Measurements from ENCODE around the gene IFI27L2.

The IFI27L2 gene

DNA sequence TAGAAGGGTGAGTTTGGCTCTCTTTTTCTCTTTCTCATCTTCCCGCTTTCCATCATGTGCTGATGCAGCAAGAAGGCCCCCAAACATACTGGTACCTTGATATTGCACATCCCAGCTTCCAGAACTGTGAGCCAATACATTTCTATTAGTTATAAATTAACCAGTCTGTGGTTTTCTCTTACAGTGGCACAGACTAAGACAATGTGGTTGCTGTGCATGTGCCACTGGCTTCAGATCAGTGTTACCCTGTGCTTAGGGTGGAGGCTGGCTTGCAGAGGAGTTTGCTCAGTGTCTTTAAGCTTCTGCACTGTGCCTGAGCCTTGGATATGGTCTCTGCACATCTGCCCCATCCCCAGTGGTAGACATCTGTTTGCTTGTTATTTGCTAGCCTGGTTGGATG is 5.5 kb downstream of the IFI27L2 start:
- no peak for TF ChIP-seq SPI1 (IDR thresholded peaks at IDR 0.05; ENCODE audit: borderline replicate concordance, low read depth)
- no peak for TF ChIP-seq REST (IDR thresholded peaks at IDR 0.05; ENCODE audit: insufficient replicate concordance, low read depth)
- TF ChIP-seq, protein P1, sequence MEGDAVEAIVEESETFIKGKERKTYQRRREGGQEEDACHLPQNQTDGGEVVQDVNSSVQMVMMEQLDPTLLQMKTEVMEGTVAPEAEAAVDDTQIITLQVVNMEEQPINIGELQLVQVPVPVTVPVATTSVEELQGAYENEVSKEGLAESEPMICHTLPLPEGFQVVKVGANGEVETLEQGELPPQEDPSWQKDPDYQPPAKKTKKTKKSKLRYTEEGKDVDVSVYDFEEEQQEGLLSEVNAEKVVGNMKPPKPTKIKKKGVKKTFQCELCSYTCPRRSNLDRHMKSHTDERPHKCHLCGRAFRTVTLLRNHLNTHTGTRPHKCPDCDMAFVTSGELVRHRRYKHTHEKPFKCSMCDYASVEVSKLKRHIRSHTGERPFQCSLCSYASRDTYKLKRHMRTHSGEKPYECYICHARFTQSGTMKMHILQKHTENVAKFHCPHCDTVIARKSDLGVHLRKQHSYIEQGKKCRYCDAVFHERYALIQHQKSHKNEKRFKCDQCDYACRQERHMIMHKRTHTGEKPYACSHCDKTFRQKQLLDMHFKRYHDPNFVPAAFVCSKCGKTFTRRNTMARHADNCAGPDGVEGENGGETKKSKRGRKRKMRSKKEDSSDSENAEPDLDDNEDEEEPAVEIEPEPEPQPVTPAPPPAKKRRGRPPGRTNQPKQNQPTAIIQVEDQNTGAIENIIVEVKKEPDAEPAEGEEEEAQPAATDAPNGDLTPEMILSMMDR (IDR thresholded peaks at IDR 0.05; ENCODE audit: insufficient read depth, low read length) = no peak
- no peak for DNase-seq (ENCODE audit: low read depth in 1 of 2, low spot score in 1 of 2)
- H3K27me3 ChIP-seq (ENCODE audit: insufficient read depth, poor library complexity, severe bottlenecking) = no peaks in the 10 kb centered on the region

DNA sequence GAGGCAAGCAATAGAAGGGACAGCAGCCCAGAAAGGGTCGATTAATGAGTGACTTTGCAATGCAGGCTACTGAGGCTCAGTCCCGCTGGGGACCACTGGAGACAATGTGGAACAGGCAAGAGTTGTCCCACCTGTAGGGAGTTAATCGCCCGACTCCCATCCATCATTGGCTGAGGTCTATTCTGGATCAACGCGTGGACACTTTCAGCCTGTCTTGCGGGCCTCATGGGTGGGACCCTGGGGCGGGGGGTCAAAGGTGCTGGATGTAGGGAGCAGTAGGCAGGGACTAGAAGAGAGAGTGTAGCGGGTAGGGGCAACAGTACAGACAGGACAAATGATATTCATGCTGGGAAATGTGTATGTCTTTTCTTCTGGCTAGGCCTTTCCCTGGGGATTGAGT is 6.1 kb downstream of the IFI27L2 start:
- H3K4me3 ChIP-seq (replicated peaks; ENCODE audit: insufficient read depth, low read length) = no peak overlapping the region
- no peak for TF ChIP-seq SPI1 (IDR thresholded peaks at IDR 0.05; ENCODE audit: borderline replicate concordance, low read depth)
- TF ChIP-seq REST (IDR thresholded peaks at IDR 0.05; ENCODE audit: insufficient replicate concordance, low read depth) = no peak
- TF ChIP-seq, protein P1 (IDR thresholded peaks at IDR 0.05; ENCODE audit: insufficient read depth, low read length) = no peak
- no peak for TF ChIP-seq POLR2AphosphoS5 (IDR thresholded peaks at IDR 0.05; ENCODE audit: low read depth)
- no peak for DNase-seq (ENCODE audit: low read depth in 1 of 2, low spot score in 1 of 2)
- H3K27ac ChIP-seq (replicated peaks) = no peak overlapping the region
- no peaks in the 10 kb centered on the region for H3K27me3 ChIP-seq (ENCODE audit: insufficient read depth, poor library complexity, severe bottlenecking)

More for the DNA sequence above, 5.5 kb downstream of the IFI27L2 start:
- Histone ChIP-seq H3K27ac (replicated peaks) (no peak overlapping the region), H3K4me3 (replicated peaks; ENCODE audit: insufficient read depth, low read length) (no peak overlapping the region)

- no peak overlapping the region for H3K27ac ChIP-seq (replicated peaks)
- no peak overlapping the region for H3K4me3 ChIP-seq (replicated peaks; ENCODE audit: insufficient read depth, low read length)
- DNase-seq (ENCODE audit: low read depth in 1 of 2, low spot score in 1 of 2) = no peak
- H3K27me3 ChIP-seq (ENCODE audit: insufficient read depth, poor library complexity, severe bottlenecking) = no peaks in the 10 kb centered on the region
- no peak for TF ChIP-seq REST (IDR thresholded peaks at IDR 0.05; ENCODE audit: insufficient replicate concordance, low read depth)
- TF ChIP-seq, protein P1 (IDR thresholded peaks at IDR 0.05; ENCODE audit: insufficient read depth, low read length) = no peak
- no peak for TF ChIP-seq SPI1 (IDR thresholded peaks at IDR 0.05; ENCODE audit: borderline replicate concordance, low read depth)
- no peak for TF ChIP-seq POLR2AphosphoS5 (IDR thresholded peaks at IDR 0.05; ENCODE audit: low read depth)
- no peak for TF ChIP-seq GABPA (IDR thresholded peaks at IDR 0.05; ENCODE audit: low read depth)
These were observed 7.0 kb downstream of the IFI27L2 start for GRCh38 chr14:94122438-94122837.

Measured in HL-60 (cell line).